GM12878 (cell line): ENCODE data around the gene PRKG1. TPM values are rescaled to one million over a fixed set of nuclear protein-coding genes. Genes with fewer than 3 reads are reported as not detected.

Experiments
- ATAC-seq: fragments of 200-7000 bp; cut with Tn5 transposase; 3 replicates; pipeline ENCODE4 v1.9.1; 2020; ENCODE audit warnings: mild to moderate bottlenecking, moderate library complexity
- BruUV-seq: library from RNA; stranded (reverse); fragments of 400-500 nt; replicated peaks from 2 replicates; lab custom pipeline; 2021; lab: Mats Ljungman, UMichigan
- CTCF ChIA-PET: fragments of 300-600 bp; sonication (Branson Sonifier 250); formaldehyde crosslinking; extraction: SDS; loops from one replicate; lab custom pipeline; 2021; ENCODE audit warnings: inconsistent platforms; lab: Yijun Ruan, JAX
- POLR2A ChIA-PET: fragments of 350-600 bp; formaldehyde crosslinking; extraction: SDS; loops from one replicate; lab custom pipeline; 2021; ENCODE audit warnings: inconsistent platforms; lab: Charles Lee
- RAD21 ChIA-PET: fragments of 300-600 bp; sonication (Branson Sonifier 250); formaldehyde crosslinking; loops from one replicate; lab custom pipeline; 2023; ENCODE audit warnings: antibody characterized with exemption; ENCODE audit not compliant: unreplicated experiment; lab: Charles Lee
- SMC1A ChIA-PET: fragments of 300-600 bp; sonication (Branson Sonifier 250); formaldehyde crosslinking; loops from one replicate; lab custom pipeline; 2023; ENCODE audit not compliant: unreplicated experiment, uncharacterized antibody; lab: Charles Lee
- DNase-seq: peaks from one replicate; pipeline ENCODE4 v3.0.0-alpha.2; 2011; ENCODE audit warnings: low read depth, low spot score
- FAIRE-seq: peaks from 3 replicates; lab custom pipeline; 2011; peaks lifted over from hg19 to GRCh38; lab: Jason Lieb, UNC
- H2AFZ ChIP-seq: 2 replicates; pipeline ENCODE4 v1.6.0; 2011; ENCODE audit warnings: low read depth, low read length, control low read depth; ENCODE audit not compliant: control insufficient read depth
- H3K27ac ChIP-seq: 2 replicates; pipeline ENCODE4 v1.5.1; 2011; ENCODE audit warnings: control low read depth; ENCODE audit not compliant: control insufficient read depth, insufficient read depth
- H3K27me3 ChIP-seq, 2 experiments: replicated peaks in 1 of 2; 2 replicates each; pipeline versions ENCODE4 v1.6.0 to v1.6.1; 2011; ENCODE audit warnings: low read length in 1 of 2; ENCODE audit not compliant: control insufficient read depth in 2 of 2, insufficient read depth in 2 of 2
- H3K36me3 ChIP-seq, 2 experiments: 2 replicates each; pipeline ENCODE4 v1.5.1; 2011; ENCODE audit warnings: low read length in 1 of 2; ENCODE audit not compliant: control insufficient read depth in 2 of 2, insufficient read depth in 2 of 2
- H3K4me1 ChIP-seq: 2 replicates; pipeline ENCODE4 v1.6.1; 2011; ENCODE audit warnings: mild to moderate bottlenecking, low read length, moderate library complexity, mixed read lengths; ENCODE audit not compliant: control insufficient read depth, insufficient read depth
- H3K4me2 ChIP-seq: 2 replicates; pipeline ENCODE4 v1.6.0; 2011; ENCODE audit warnings: control low read depth; ENCODE audit not compliant: control insufficient read depth, insufficient read depth
- H3K4me3 ChIP-seq: fragments of 200-600 bp; sonication (generic); 2 replicates; pipeline ENCODE4 v1.5.1; 2016
- H3K79me2 ChIP-seq: 2 replicates; pipeline ENCODE4 v1.6.0; 2011; ENCODE audit warnings: low read length; ENCODE audit not compliant: control insufficient read depth, insufficient read depth
- H3K9ac ChIP-seq: 2 replicates; pipeline ENCODE4 v1.8.0; 2011; ENCODE audit warnings: low read length, control low read depth, mixed read lengths; ENCODE audit not compliant: control insufficient read depth, insufficient read depth
- H3K9me3 ChIP-seq: replicated peaks from 3 replicates; pipeline ENCODE4 v1.5.1; 2011; ENCODE audit warnings: mild to moderate bottlenecking, low read length; ENCODE audit not compliant: control insufficient read depth, insufficient read depth
- H4K20me1 ChIP-seq: 2 replicates; pipeline ENCODE4 v1.6.0; 2011; ENCODE audit not compliant: control insufficient read depth, insufficient read depth
- BHLHE40 ChIP-seq, 2 experiments: fragments of 450-650 bp in 1 of 2; IDR thresholded peaks; 2 replicates each; pipeline ENCODE4 v1.6.1; 2011 to 2017; ENCODE audit warnings: low read depth in 2 of 2, borderline replicate concordance in 1 of 2, improper control_type of control experiment in 1 of 2, low read length in 1 of 2, mild to moderate bottlenecking in 1 of 2
- ESRRA ChIP-seq: IDR thresholded peaks from 2 replicates; pipeline ENCODE4 v1.6.1; 2012; ENCODE audit warnings: mild to moderate bottlenecking, low read length, improper control_type of control experiment
- POLR2A ChIP-seq: IDR thresholded peaks from 2 replicates; pipeline ENCODE4 v1.6.1; 2011; ENCODE audit warnings: low read depth, mild to moderate bottlenecking, low read length
- RAD21 ChIP-seq: IDR thresholded peaks from 2 replicates; pipeline ENCODE4 v1.6.1; 2011; ENCODE audit warnings: mild to moderate bottlenecking, low read depth, low read length, moderate library complexity; ENCODE audit not compliant: insufficient read depth
- SP1 ChIP-seq: IDR thresholded peaks from one replicate; pipeline ENCODE4 v1.6.1; 2011; ENCODE audit warnings: low read depth, low read length
- STAT3 ChIP-seq: IDR thresholded peaks from 2 replicates; pipeline ENCODE4 v1.6.1; 2011; ENCODE audit warnings: low read depth, low read length, improper control_type of control experiment
- TBL1XR1 ChIP-seq: IDR thresholded peaks from 2 replicates; pipeline ENCODE4 v1.6.1; 2012; ENCODE audit warnings: low read depth, low read length, improper control_type of control experiment
- ZZZ3 ChIP-seq: IDR thresholded peaks from 2 replicates; pipeline ENCODE4 v1.6.1; 2011; ENCODE audit warnings: low read depth; ENCODE audit not compliant: control insufficient read depth, insufficient read length
- WGBS: methylation state at CpG from one replicate; pipeline ENCODE4 v1.1.6; 2016; ENCODE audit warnings: low lambda C conversion rate; ENCODE audit not compliant: insufficient replicate concordance, insufficient coverage; ENCODE audit errors: missing lambda C conversion rate; 5-methylcytosine and 5-hydroxymethylcytosine counted together
- in situ Hi-C: fragments of 300-500 bp; cut with MboI; formaldehyde crosslinking; loops from 9 replicates; pipeline ENCODE4 v1.14.3; 2018; ENCODE audit warnings: mixed read lengths
- intact Hi-C: fragments of 100-400 bp; cut with micrococcal nuclease; formaldehyde crosslinking; loops from one replicate; pipeline ENCODE4 v1.14.2; 2022; ENCODE audit not compliant: unreplicated experiment
- polyA plus RNA-seq, 11 experiments: library from polyadenylated mRNA; depleted of rRNA in 4 of 11; unstranded in 6 of 11; stranded (reverse) in 5 of 11; fragments of >200 nt; fragmentation: Nextera tagmentation in 4 of 11; fragmentation: Illumina TruSeq in 1 of 11; extraction: Ambion mirVana in 4 of 11; extraction: Trizol in 1 of 11; gene quantifications; 1 replicate in 1 of 11; 2 replicates in 10 of 11; pipeline versions ENCODE4 v1.2.1 to v1.2.3, GENCODE V29; 2011 to 2016; ENCODE audit warnings: inconsistent platforms in 2 of 11, missing spikeins in 2 of 11, low read depth in 1 of 11
- total RNA-seq, 4 experiments: library from RNA; depleted of rRNA in 3 of 4; stranded (reverse); fragments of >200 nt in 3 of 4; fragmentation: Illumina TruSeq in 1 of 4; extraction: Trizol in 1 of 4; gene quantifications; 2 replicates each; pipeline versions ENCODE4 v1.2.1 to v1.2.3, GENCODE V29; 2013 to 2021
- TF ChIP-seq, protein P1 (sequence below): fragments of 450-650 bp; IDR thresholded peaks from 2 replicates; pipeline ENCODE4 v1.6.1; 2017; ENCODE audit warnings: antibody characterized with exemption, mild to moderate bottlenecking, moderate library complexity
- TF ChIP-seq, protein P2 (sequence below): IDR thresholded peaks from 2 replicates; pipeline ENCODE4 v1.6.1; 2012; ENCODE audit warnings: low read depth, low read length, improper control_type of control experiment

Gene PRKG1
- total and polyA plus RNA-seq, 10 of the 15 experiments (the other 5 are each of a cell fraction or from before 2014, with no cell fraction given), result 0.04 to 0.05 TPM; not detected in 8

GRCh38 chr10:52053497-52053896, 979.2 kb downstream of the PRKG1 start:
- ChIA-PET CTCF (no interaction called here), SMC1A (no interaction called here), POLR2A (no interaction called here), RAD21 (no interaction called here)
- no peak for ATAC-seq
- Histone ChIP-seq H3K27me3 (no peaks in the 10 kb centered on the region; a peak in 1 of 4 replicates), H3K4me2 (no peak overlapping the region), H3K27ac (no peak overlapping the region), H2AFZ (no peak overlapping the region), H3K79me2 (no peaks in the 10 kb centered on the region), H3K4me1 (no peaks in the 10 kb centered on the region), H3K4me3 (no peak overlapping the region), H3K9me3 (no peaks in the 10 kb centered on the region), H3K9ac (no peak overlapping the region), H4K20me1 (no peaks in the 10 kb centered on the region), H3K36me3 (no peaks in the 10 kb centered on the region)
- FAIRE-seq, result no peak
- TF ChIP-seq, protein P1, sequence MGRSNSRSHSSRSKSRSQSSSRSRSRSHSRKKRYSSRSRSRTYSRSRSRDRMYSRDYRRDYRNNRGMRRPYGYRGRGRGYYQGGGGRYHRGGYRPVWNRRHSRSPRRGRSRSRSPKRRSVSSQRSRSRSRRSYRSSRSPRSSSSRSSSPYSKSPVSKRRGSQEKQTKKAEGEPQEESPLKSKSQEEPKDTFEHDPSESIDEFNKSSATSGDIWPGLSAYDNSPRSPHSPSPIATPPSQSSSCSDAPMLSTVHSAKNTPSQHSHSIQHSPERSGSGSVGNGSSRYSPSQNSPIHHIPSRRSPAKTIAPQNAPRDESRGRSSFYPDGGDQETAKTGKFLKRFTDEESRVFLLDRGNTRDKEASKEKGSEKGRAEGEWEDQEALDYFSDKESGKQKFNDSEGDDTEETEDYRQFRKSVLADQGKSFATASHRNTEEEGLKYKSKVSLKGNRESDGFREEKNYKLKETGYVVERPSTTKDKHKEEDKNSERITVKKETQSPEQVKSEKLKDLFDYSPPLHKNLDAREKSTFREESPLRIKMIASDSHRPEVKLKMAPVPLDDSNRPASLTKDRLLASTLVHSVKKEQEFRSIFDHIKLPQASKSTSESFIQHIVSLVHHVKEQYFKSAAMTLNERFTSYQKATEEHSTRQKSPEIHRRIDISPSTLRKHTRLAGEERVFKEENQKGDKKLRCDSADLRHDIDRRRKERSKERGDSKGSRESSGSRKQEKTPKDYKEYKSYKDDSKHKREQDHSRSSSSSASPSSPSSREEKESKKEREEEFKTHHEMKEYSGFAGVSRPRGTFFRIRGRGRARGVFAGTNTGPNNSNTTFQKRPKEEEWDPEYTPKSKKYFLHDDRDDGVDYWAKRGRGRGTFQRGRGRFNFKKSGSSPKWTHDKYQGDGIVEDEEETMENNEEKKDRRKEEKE, result no peak
- in situ Hi-C loops, result no loop called here
- intact Hi-C loops, result no loop called here
- DNase-seq, result no peak
- 13% methylated on average over 5 of the region's 5 CpGs for WGBS
- BruUV-seq, result no TSS peak

DNA sequence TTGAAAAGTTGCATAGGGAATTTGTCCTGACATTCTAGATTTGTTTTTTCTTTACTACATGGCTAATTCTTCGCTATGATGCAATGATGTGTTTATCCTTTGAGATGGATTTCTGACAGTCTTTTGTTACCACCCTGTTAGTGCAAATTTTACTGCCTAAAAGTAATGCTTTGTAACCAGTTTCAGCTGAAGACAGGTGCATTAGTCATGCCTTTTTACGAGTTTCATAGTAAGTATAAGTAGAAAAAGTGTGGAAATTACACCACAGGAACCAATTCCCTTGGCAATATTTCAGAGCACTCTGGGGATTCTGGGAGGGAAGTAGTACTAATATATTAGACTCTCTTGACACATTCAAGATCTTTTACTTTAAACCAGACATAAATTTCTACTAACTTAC, 982.0 kb downstream of the PRKG1 start:
- Histone ChIP-seq H3K9me3 (no peaks in the 10 kb centered on the region), H3K27me3 (no peaks in the 10 kb centered on the region), H3K36me3 (no peaks in the 10 kb centered on the region), H3K9ac (no peak overlapping the region), H3K79me2 (no peaks in the 10 kb centered on the region), H2AFZ (no peak overlapping the region), H3K4me2 (no peak overlapping the region), H3K4me3 (no peak overlapping the region), H4K20me1 (no peaks in the 10 kb centered on the region), H3K4me1 (no peaks in the 10 kb centered on the region), H3K27ac (no peak overlapping the region)
- no TSS peak for BruUV-seq
- CTCF ChIA-PET, result no interaction called here
- no peak for FAIRE-seq
- no peak for DNase-seq
- POLR2A ChIA-PET, result no interaction called here
- WGBS, result 22% methylated on average over 2 of the region's 2 CpGs
- SMC1A ChIA-PET, result interaction anchor here (1.0 kb wide), 1 partner anchor 11 kb away, joined by 3 read pairs; no protein-coding TSS in a partner anchor
- RAD21 ChIA-PET, result no interaction called here
- in situ Hi-C loops, result no loop called here
- intact Hi-C loops, result no loop called here
- no peak for ATAC-seq
- TF ChIP-seq POLR2A (no peak), ZZZ3 (no peak), RAD21 (no peak), TBL1XR1 (no peak), SP1 (no peak), BHLHE40 (IDR thresholded peaks at IDR 0.05; ENCODE audit: borderline replicate concordance in 1 of 2, low read depth in 2 of 2, low read length in 1 of 2) (no peak), STAT3 (no peak), ESRRA (no peak)
- TF ChIP-seq, protein P2, sequence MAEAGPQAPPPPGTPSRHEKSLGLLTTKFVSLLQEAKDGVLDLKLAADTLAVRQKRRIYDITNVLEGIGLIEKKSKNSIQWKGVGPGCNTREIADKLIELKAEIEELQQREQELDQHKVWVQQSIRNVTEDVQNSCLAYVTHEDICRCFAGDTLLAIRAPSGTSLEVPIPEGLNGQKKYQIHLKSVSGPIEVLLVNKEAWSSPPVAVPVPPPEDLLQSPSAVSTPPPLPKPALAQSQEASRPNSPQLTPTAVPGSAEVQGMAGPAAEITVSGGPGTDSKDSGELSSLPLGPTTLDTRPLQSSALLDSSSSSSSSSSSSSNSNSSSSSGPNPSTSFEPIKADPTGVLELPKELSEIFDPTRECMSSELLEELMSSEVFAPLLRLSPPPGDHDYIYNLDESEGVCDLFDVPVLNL, result no peak
